Spleen (tissue), 13 donors: ENCODE measurements around the gene TDRD15. TPM values are rescaled to one million over a fixed set of nuclear protein-coding genes. Genes with fewer than 3 reads are reported as not detected.

Experiments
- DNase-seq: peaks from one replicate; pipeline ENCODE4 v3.0.0-alpha.2; 2020
- H3K27ac ChIP-seq, 8 donors: fragments of 200-600 bp; sonication (generic) in 7 of 8; 1 replicate in 4 of 8; 2 replicates in 4 of 8; pipeline versions ENCODE4 v1.5.0 to v1.8.0; 2016 to 2021; ENCODE audit warnings: inconsistent platforms in 4 of 8, mild to moderate bottlenecking in 4 of 8, moderate library complexity in 1 of 8
- H3K27me3 ChIP-seq, 7 donors: fragments of 200-600 bp; sonication (generic) in 6 of 7; replicated peaks in 1 of 7; 1 replicate in 4 of 7; 2 replicates in 3 of 7; pipeline versions ENCODE4 v1.5.0 to v1.8.0; 2016 to 2021; ENCODE audit warnings: inconsistent platforms in 3 of 7, mild to moderate bottlenecking in 1 of 7
- H3K36me3 ChIP-seq, 6 donors: fragments of 200-600 bp; sonication (generic) in 5 of 6; 1 replicate in 4 of 6; 2 replicates in 2 of 6; pipeline versions ENCODE4 v1.5.0 to v1.8.0; 2016 to 2021; ENCODE audit warnings: inconsistent platforms in 2 of 6
- H3K4me1 ChIP-seq, 6 donors: fragments of 200-600 bp; sonication (generic) in 5 of 6; 1 replicate in 3 of 6; 2 replicates in 3 of 6; pipeline versions ENCODE4 v1.5.0 to v1.8.0; 2016 to 2021; ENCODE audit warnings: inconsistent platforms in 3 of 6
- H3K4me3 ChIP-seq, 8 donors: fragments of 200-600 bp; sonication (generic) in 7 of 8; 1 replicate in 4 of 8; 2 replicates in 4 of 8; pipeline versions ENCODE4 v1.5.0 to v1.8.0; 2016 to 2021; ENCODE audit warnings: inconsistent platforms in 4 of 8, mild to moderate bottlenecking in 4 of 8, moderate library complexity in 2 of 8
- H3K9me3 ChIP-seq, 8 donors: fragments of 200-600 bp; sonication (generic) in 7 of 8; 1 replicate in 4 of 8; 2 replicates in 4 of 8; pipeline versions ENCODE4 v1.5.0 to v1.8.0; 2016 to 2021; ENCODE audit warnings: inconsistent platforms in 4 of 8
- POLR2A ChIP-seq, 3 donors: fragments of 450-650 bp; IDR thresholded peaks; one replicate each; pipeline ENCODE4 v1.5.1; 2017; ENCODE audit warnings: antibody characterized with exemption in 3 of 3, mild to moderate bottlenecking in 1 of 3
- POLR2AphosphoS5 ChIP-seq, 3 donors: sonication (generic); formaldehyde crosslinking; IDR thresholded peaks; one replicate each; pipeline ENCODE4 v1.5.1; 2017; ENCODE audit warnings: antibody characterized with exemption in 3 of 3
- WGBS, 5 donors: extraction: QIAGEN DNeasy Blood & Tissue Kit in 3 of 5; methylation state at CpG; one replicate each; pipeline versions ENCODE4 v1.1.5 to v1.1.7; 2013 to 2018; 5-methylcytosine and 5-hydroxymethylcytosine counted together
- intact Hi-C: fragments of 100-400 bp; cut with DNase I; formaldehyde crosslinking; loops from one replicate; pipeline ENCODE4 v1.15.0; 2023; ENCODE audit warnings: low total_unique reads
- long read RNA-seq, 2 donors: transcript quantifications; one replicate each; lab custom pipeline, GENCODE V29; 2026
- polyA plus RNA-seq, 3 donors: library from polyadenylated mRNA; stranded (reverse); fragments of 200-250 nt; gene quantifications; one replicate each; pipeline ENCODE4 v1.2.1, GENCODE V29; 2013
- total RNA-seq, 7 donors: library from RNA; depleted of rRNA in 3 of 7; stranded (reverse); fragments of >200 nt in 3 of 7; fragmentation: NEBNext Ultra II Directional in 4 of 7; extraction: Animal tissue kit (Norgen Biotek cat#: 25700) in 4 of 7; gene quantifications; one replicate each; pipeline versions ENCODE4 v1.1.0 to v1.2.1, GENCODE V29; 2016 to 2021
- TF ChIP-seq, protein P1 (sequence below), 11 experiments: fragments of 200-600 bp in 7 of 11; fragments of 450-650 bp in 4 of 11; sonication (generic) in 4 of 11; IDR thresholded peaks in 8 of 11; conservative IDR thresholded peaks in 3 of 11; 1 replicate in 7 of 11; 2 replicates in 4 of 11; pipeline versions ENCODE4 v1.4.0 to v1.8.0; 2016 to 2021; ENCODE audit warnings: antibody characterized with exemption in 11 of 11, inconsistent platforms in 4 of 11, mild to moderate bottlenecking in 1 of 11
- donor health status: healthy with polysubstance abuse.
- donor health status: DM: no; HTN: no; CAD: no; lungs with moderate emphysema.
- donor health status: DM: no; HTN: no; CAD: no.
- donor health status: Bipolar disorder and iron deficiency.
- donor health status: healthy.
- donor health status: DM: no; HTN: no; CAD: no.
- donor health status: DM: yes; HTN: yes; CAD: no.

TDRD15 gene
- total RNA-seq, result under 1 TPM; 0.09 to 0.98 (median 0.70) TPM
- under 1 TPM; 0.02 to 0.07 (median 0.06) TPM for polyA plus RNA-seq
- long read RNA-seq, donor 1, result 0 reads
- long read RNA-seq, donor 2, result 0 reads

DNA sequence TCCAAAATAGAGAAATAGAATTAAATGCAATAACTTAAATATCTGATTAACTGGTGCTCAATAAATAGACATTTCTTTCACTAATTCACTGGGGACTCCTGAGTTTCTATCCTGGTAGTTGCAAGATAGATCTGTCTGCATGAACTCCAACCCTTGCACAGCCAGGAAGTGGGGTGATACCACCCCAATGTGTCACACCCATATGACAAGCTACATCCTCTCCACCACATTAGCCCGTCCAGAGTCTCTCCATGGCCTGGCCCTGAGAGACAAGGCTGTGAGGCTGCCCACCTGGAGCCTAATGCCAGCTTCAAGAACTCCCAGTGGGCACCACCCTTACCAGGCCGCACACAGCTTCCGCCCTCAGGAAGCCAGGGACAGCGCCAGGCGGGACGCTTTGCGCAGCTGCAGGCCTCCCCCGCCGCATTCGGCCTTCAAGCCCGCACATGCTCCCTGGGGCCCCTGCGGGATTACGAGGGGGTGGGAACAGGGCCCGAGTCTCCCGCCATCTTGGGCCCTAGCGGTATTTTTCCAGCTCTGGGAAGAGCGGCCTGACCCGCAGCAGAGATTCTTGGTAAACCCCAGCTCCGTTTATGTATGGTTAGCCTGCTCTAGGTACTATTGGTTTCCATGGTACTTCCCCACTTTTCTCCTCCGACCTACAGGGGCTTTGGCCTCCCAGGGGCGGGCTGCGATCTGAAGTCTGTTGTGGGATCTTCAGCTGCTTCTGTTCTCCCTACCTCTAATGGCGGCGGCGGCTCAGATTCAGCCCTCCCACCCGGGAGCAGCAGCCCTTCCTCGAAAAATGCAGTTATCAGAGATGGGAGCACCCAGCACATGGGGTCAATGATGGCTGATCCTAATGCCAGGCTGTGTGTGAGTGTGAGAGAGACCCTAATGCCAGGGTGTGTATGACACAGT is at the start of gene TDRD15:
TSS of gene TDRD15 (plus strand) at position 496 of the 921 bp plus-strand sequence. CDS start 13,500 bp downstream, outside the sequence.
- DNase-seq, result peak; percentile 69
- Histone ChIP-seq H3K27ac (no peak within 1 kb of the TSS), H3K27me3 (peaks cover 0 to 5% (median 0%) of the 10 kb centered on the region in 7 donors), H3K36me3 (no peaks in the 10 kb centered on the region), H3K4me1 (no peaks in the 10 kb centered on the region), H3K9me3 (no peaks in the 10 kb centered on the region), H3K4me3 (no peak within 1 kb of the TSS)
- intact Hi-C loops, result no loop called here
- TF ChIP-seq POLR2A (IDR thresholded peaks at IDR 0.05), result no peak
- no peak for TF ChIP-seq POLR2AphosphoS5 (IDR thresholded peaks at IDR 0.05)
- TF ChIP-seq, protein P1, sequence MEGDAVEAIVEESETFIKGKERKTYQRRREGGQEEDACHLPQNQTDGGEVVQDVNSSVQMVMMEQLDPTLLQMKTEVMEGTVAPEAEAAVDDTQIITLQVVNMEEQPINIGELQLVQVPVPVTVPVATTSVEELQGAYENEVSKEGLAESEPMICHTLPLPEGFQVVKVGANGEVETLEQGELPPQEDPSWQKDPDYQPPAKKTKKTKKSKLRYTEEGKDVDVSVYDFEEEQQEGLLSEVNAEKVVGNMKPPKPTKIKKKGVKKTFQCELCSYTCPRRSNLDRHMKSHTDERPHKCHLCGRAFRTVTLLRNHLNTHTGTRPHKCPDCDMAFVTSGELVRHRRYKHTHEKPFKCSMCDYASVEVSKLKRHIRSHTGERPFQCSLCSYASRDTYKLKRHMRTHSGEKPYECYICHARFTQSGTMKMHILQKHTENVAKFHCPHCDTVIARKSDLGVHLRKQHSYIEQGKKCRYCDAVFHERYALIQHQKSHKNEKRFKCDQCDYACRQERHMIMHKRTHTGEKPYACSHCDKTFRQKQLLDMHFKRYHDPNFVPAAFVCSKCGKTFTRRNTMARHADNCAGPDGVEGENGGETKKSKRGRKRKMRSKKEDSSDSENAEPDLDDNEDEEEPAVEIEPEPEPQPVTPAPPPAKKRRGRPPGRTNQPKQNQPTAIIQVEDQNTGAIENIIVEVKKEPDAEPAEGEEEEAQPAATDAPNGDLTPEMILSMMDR (IDR thresholded peaks at IDR 0.05 in 8 of 11, conservative IDR thresholded peaks at IDR 0.05 in 3 of 11), result no peak
- 91 to 96% (median 93%) methylated on average over 26 to 27 of the region's 27 CpGs for WGBS, 5 donors

- DNase-seq, result no peak
- Histone ChIP-seq H3K27me3 (no peaks in the 10 kb centered on the region), H3K4me3 (no peak overlapping the region), H3K27ac (no peak overlapping the region), H3K36me3 (no peaks in the 10 kb centered on the region), H3K4me1 (no peaks in the 10 kb centered on the region), H3K9me3 (peaks cover 0 to 18% (median 10%) of the 10 kb centered on the region in 8 donors)
- intact Hi-C loops, result no loop called here
- TF ChIP-seq, protein P1 (IDR thresholded peaks at IDR 0.05 in 8 of 11, conservative IDR thresholded peaks at IDR 0.05 in 3 of 11), result no peak
- TF ChIP-seq POLR2AphosphoS5 (IDR thresholded peaks at IDR 0.05) (no peak), POLR2A (IDR thresholded peaks at IDR 0.05) (no peak)
- 72 to 88% (median 78%) methylated on average over 1 of the region's 1 CpG for WGBS, 5 donors
Observed at GRCh38 chr2:21078296-21078695, 45.5 kb upstream of the TDRD15 start.

- intact Hi-C loops, result no loop called here
- Histone ChIP-seq H3K36me3 (no peaks in the 10 kb centered on the region), H3K27me3 (peaks cover 0 to 2% (median 0%) of the 10 kb centered on the region in 7 donors), H3K9me3 (peaks cover 0 to 14% (median 8%) of the 10 kb centered on the region in 8 donors), H3K4me3 (no peak overlapping the region), H3K27ac (no peak overlapping the region), H3K4me1 (no peaks in the 10 kb centered on the region)
- WGBS, 5 donors, result 73 to 96% (median 92%) methylated on average over 1 of the region's 1 CpG
- TF ChIP-seq, protein P1 (IDR thresholded peaks at IDR 0.05 in 8 of 11, conservative IDR thresholded peaks at IDR 0.05 in 3 of 11), result no peak
- no peak for TF ChIP-seq POLR2A (IDR thresholded peaks at IDR 0.05)
- TF ChIP-seq POLR2AphosphoS5 (IDR thresholded peaks at IDR 0.05), result no peak
- no peak for DNase-seq
Observed at GRCh38 chr2:21083482-21083881, 40.3 kb upstream of the TDRD15 start.

GRCh38 chr2:21084401-21084800 is 39.4 kb upstream of the TDRD15 start:
- Histone ChIP-seq H3K4me3 (no peak overlapping the region), H3K27ac (no peak overlapping the region), H3K27me3 (peaks cover 0 to 2% (median 0%) of the 10 kb centered on the region in 7 donors), H3K4me1 (no peaks in the 10 kb centered on the region), H3K36me3 (no peaks in the 10 kb centered on the region), H3K9me3 (peaks cover 0 to 5% (median 3%) of the 10 kb centered on the region in 8 donors)
- WGBS, 5 donors, result 82 to 90% (median 86%) methylated on average over 4 of the region's 4 CpGs
- TF ChIP-seq POLR2A (IDR thresholded peaks at IDR 0.05) (no peak), POLR2AphosphoS5 (IDR thresholded peaks at IDR 0.05) (no peak)
- TF ChIP-seq, protein P1 (IDR thresholded peaks at IDR 0.05 in 8 of 11, conservative IDR thresholded peaks at IDR 0.05 in 3 of 11), result no peak
- no peak for DNase-seq
- intact Hi-C loops, result no loop called here
